Upper lobe of right lung (tissue), 1 donor: ENCODE data around the gene EVC2. TPM values are rescaled to one million over a fixed set of nuclear protein-coding genes. Genes with fewer than 3 reads are reported as not detected.
A peak's percentile ranks its signal among the peaks of the same experiment; 100 is the strongest.
"Not testable (repeated sequence)": the region's sequence is repeated elsewhere in the genome, so short reads cannot be mapped to it uniquely, and the experiment has no call there.

ENCODE experiments used
- ATAC-seq: fragments of 200-7000 bp; cut with Tn5 transposase; one replicate; pipeline ENCODE4 v1.9.1; 2020; ENCODE audit warnings: mild to moderate bottlenecking, moderate library complexity
- DNase-seq: peaks from one replicate; pipeline ENCODE4 v3.0.0-alpha.2; 2020
- H3K27ac ChIP-seq: fragments of 200-600 bp; one replicate; pipeline ENCODE4 v1.8.0; 2022
- H3K27me3 ChIP-seq: fragments of 200-600 bp; one replicate; pipeline ENCODE4 v1.8.0; 2022; ENCODE audit warnings: mild to moderate bottlenecking
- H3K36me3 ChIP-seq: fragments of 200-600 bp; one replicate; pipeline ENCODE4 v1.8.0; 2022
- H3K4me1 ChIP-seq: fragments of 200-600 bp; one replicate; pipeline ENCODE4 v1.8.0; 2022
- H3K4me3 ChIP-seq: fragments of 200-600 bp; one replicate; pipeline ENCODE4 v1.8.0; 2022; ENCODE audit warnings: mild to moderate bottlenecking
- H3K9me3 ChIP-seq: fragments of 200-600 bp; one replicate; pipeline ENCODE4 v1.8.0; 2022
- intact Hi-C: fragments of 100-400 bp; cut with DNase I; formaldehyde crosslinking; loops from one replicate; pipeline ENCODE4 v1.11.0; 2022
- total RNA-seq: library from RNA; stranded (reverse); fragmentation: NEBNext Ultra II Directional; extraction: Animal tissue kit (Norgen Biotek cat#: 25700); gene quantifications from one replicate; pipeline ENCODE4 v1.2.1, GENCODE V29; 2021
- TF ChIP-seq, protein P1 (sequence below): fragments of 200-600 bp; IDR thresholded peaks from one replicate; pipeline ENCODE4 v1.8.0; 2022; ENCODE audit warnings: antibody characterized with exemption
- donor health status: DM: no; HTN: yes; CAD: no; lungs with severe emphysema.

Gene EVC2
- total RNA-seq, 1 donor from 2014 or later, result 6.3 TPM

DNA sequence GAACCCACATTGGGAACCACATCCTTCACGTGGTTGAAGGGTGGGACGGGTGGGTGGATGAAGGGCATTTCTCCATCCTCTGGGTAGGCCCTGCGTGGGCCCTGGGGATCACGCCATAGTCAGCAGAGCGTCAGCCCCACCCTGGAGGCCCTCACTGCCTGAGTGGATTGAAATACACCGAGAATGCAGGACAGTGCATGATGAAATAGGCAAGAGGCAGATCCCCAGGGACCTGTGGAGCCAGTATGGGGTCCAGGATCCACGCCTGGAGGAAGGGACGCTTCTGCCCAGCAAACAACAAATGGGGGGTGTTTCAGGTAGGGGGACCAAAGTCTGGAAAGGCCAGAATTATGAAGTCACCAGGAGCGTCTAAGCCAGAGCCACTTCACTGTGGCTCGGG lies 22.1 kb upstream of the EVC2 start:
- no peak overlapping the region for H3K4me3 ChIP-seq
- no peaks in the 10 kb centered on the region for H3K4me1 ChIP-seq
- no peaks in the 10 kb centered on the region for H3K9me3 ChIP-seq
- intact Hi-C loops, result no loop called here
- TF ChIP-seq, protein P1, sequence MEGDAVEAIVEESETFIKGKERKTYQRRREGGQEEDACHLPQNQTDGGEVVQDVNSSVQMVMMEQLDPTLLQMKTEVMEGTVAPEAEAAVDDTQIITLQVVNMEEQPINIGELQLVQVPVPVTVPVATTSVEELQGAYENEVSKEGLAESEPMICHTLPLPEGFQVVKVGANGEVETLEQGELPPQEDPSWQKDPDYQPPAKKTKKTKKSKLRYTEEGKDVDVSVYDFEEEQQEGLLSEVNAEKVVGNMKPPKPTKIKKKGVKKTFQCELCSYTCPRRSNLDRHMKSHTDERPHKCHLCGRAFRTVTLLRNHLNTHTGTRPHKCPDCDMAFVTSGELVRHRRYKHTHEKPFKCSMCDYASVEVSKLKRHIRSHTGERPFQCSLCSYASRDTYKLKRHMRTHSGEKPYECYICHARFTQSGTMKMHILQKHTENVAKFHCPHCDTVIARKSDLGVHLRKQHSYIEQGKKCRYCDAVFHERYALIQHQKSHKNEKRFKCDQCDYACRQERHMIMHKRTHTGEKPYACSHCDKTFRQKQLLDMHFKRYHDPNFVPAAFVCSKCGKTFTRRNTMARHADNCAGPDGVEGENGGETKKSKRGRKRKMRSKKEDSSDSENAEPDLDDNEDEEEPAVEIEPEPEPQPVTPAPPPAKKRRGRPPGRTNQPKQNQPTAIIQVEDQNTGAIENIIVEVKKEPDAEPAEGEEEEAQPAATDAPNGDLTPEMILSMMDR, result no peak
- DNase-seq (no peak), ATAC-seq (peak; percentile 15)
- H3K27ac ChIP-seq, result no peak overlapping the region
- no peaks in the 10 kb centered on the region for H3K27me3 ChIP-seq
- peaks cover 37% of the 10 kb centered on the region for H3K36me3 ChIP-seq

DNA sequence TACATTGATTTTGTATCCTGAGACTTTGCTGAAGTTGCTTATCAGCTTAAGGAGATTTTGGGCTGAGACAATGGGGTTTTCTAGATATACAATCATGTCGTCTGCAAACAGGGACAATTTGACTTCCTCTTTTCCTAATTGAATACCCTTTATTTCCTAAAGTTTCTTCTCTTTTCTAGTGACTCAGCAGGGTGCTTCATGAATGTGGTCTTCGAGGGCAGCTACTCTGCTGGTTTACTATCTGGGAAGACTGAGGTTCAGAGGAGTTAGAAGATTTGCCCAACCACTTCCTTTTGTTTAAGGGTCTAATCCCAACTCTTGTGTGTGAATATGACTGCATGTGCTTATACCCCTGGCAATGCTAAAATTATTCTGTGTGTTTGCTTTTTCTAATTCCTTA lies 20.1 kb upstream of the EVC2 start:
- intact Hi-C loops, H3K27me3 ChIP-seq, H3K4me3 ChIP-seq, H3K9me3 ChIP-seq, ATAC-seq, H3K4me1 ChIP-seq, H3K27ac ChIP-seq, DNase-seq: not testable (repeated sequence)
- peaks cover 23% of the 10 kb centered on the region for H3K36me3 ChIP-seq

- Histone ChIP-seq H3K36me3 (peaks cover 5% of the 10 kb centered on the region), H3K9me3 (no peaks in the 10 kb centered on the region), H3K27ac (no peak overlapping the region), H3K27me3 (no peaks in the 10 kb centered on the region), H3K4me3 (no peak overlapping the region), H3K4me1 (no peaks in the 10 kb centered on the region)
- no peak for DNase-seq
- ATAC-seq, result no peak
- TF ChIP-seq, protein P1, result no peak
- intact Hi-C loops, result no loop called here
Observed at GRCh38 chr4:5724377-5724776, 16.0 kb upstream of the EVC2 start.

GRCh38 chr4:5722328-5722727 lies 14.0 kb upstream of the EVC2 start:
- DNase-seq (no peak), ATAC-seq (peak; percentile 66)
- intact Hi-C loops, result no loop called here
- Histone ChIP-seq H3K4me1 (no peaks in the 10 kb centered on the region), H3K27me3 (no peaks in the 10 kb centered on the region), H3K27ac (no peak overlapping the region), H3K4me3 (no peak overlapping the region), H3K36me3 (peaks cover 4% of the 10 kb centered on the region), H3K9me3 (no peaks in the 10 kb centered on the region)
- TF ChIP-seq, protein P1, result no peak

- DNase-seq (no peak), ATAC-seq (no peak)
- TF ChIP-seq, protein P1, result no peak
- Histone ChIP-seq H3K27me3 (no peaks in the 10 kb centered on the region), H3K36me3 (peaks cover 4% of the 10 kb centered on the region), H3K27ac (no peak overlapping the region), H3K4me1 (no peaks in the 10 kb centered on the region), H3K9me3 (no peaks in the 10 kb centered on the region), H3K4me3 (no peak overlapping the region)
- intact Hi-C loops, result no loop called here
Observed at GRCh38 chr4:5721923-5722322, 13.6 kb upstream of the EVC2 start.

DNA sequence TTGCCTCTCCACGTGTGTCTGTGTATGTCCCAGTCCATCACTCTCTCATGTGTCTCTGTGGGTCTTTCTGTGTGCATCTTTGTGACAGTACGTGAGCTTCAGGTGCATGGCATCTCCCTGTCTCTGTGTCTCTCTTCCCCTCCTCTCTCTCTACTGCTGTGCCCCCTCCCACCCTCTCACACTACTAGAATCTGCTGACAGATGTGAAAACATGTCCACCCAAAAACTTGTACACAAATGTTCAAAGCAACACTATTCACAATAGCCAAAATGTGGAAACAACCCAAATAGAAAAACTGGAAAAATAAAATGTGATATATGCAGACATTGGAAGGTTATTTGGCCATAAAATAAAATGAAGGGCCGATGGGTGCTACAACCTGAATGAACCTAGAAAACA lies 12.6 kb upstream of the EVC2 start:
- Histone ChIP-seq H3K4me1 (no peaks in the 10 kb centered on the region), H3K27me3 (no peaks in the 10 kb centered on the region), H3K36me3 (peaks cover 4% of the 10 kb centered on the region), H3K27ac (no peak overlapping the region), H3K9me3 (no peaks in the 10 kb centered on the region), H3K4me3 (no peak overlapping the region)
- DNase-seq (no peak), ATAC-seq (no peak)
- TF ChIP-seq, protein P1, result no peak
- intact Hi-C loops, result no loop called here
